Measurements from ENCODE around the gene BORCS5.
"Not testable (repeated sequence)": the region's sequence is repeated elsewhere in the genome, so short reads cannot be mapped to it uniquely, and the experiment has no call there.

The BORCS5 gene

GRCh38 chr12:12356896-12357718 lies at the start of gene BORCS5:
Gene BORCS5, plus strand, starts transcription at chr12:12357078. Its CDS starts 374 bp downstream, at chr12:12357452.
- peak; percentile 89 for DNase-seq (ENCODE audit: low spot score)

GRCh38 chr12:12310695-12311094 lies 46.2 kb upstream of the BORCS5 start:
- DNase-seq (ENCODE audit: low spot score), result not testable (repeated sequence)

GRCh38 chr12:12315838-12316237 lies 41.0 kb upstream of the BORCS5 start:
- DNase-seq (ENCODE audit: low spot score), result no peak

- DNase-seq (ENCODE audit: low spot score), result no peak
Measured at GRCh38 chr12:12319451-12320183, 37.3 kb upstream of the BORCS5 start.

- DNase-seq (ENCODE audit: low spot score), result no peak
Measured at GRCh38 chr12:12323118-12323517, 33.8 kb upstream of the BORCS5 start.

GRCh38 chr12:12323591-12323990 lies 33.3 kb upstream of the BORCS5 start:
- no peak for DNase-seq (ENCODE audit: low spot score)

GRCh38 chr12:12326262-12326661 lies 30.6 kb upstream of the BORCS5 start:
- no peak for DNase-seq (ENCODE audit: low spot score)

GRCh38 chr12:12327802-12328201 lies 29.1 kb upstream of the BORCS5 start:
- DNase-seq (ENCODE audit: low spot score), result peak; percentile 70

GRCh38 chr12:12331244-12331771 lies 25.6 kb upstream of the BORCS5 start:
- no peak for DNase-seq (ENCODE audit: low spot score)

GRCh38 chr12:12331896-12332295 lies 25.0 kb upstream of the BORCS5 start:
- DNase-seq (ENCODE audit: low spot score), result no peak

- DNase-seq (ENCODE audit: low spot score), result no peak
Measured at GRCh38 chr12:12333407-12334366, 23.2 kb upstream of the BORCS5 start.

- peak; percentile 68 for DNase-seq (ENCODE audit: low spot score)
Measured at GRCh38 chr12:12334367-12335040, 22.4 kb upstream of the BORCS5 start.

GRCh38 chr12:12336049-12336411 lies 20.8 kb upstream of the BORCS5 start:
- DNase-seq (ENCODE audit: low spot score), result no peak

- no peak for DNase-seq (ENCODE audit: low spot score)
Measured at GRCh38 chr12:12336511-12336910, 20.4 kb upstream of the BORCS5 start.

GRCh38 chr12:12338527-12339168 lies 18.2 kb upstream of the BORCS5 start:
- peak; percentile 60 for DNase-seq (ENCODE audit: low spot score)

GRCh38 chr12:12349711-12350665 lies 6.9 kb upstream of the BORCS5 start, which contains the start of gene MANSC1:
Gene MANSC1, minus strand, starts transcription at chr12:12350242. Its CDS starts 6,928 bp downstream, at chr12:12343314.
- DNase-seq (ENCODE audit: low spot score), result peak; percentile 37

- no peak for DNase-seq (ENCODE audit: low spot score)
Measured at GRCh38 chr12:12350868-12351463, 5.9 kb upstream of the BORCS5 start.

GRCh38 chr12:12351468-12352185 lies 5.3 kb upstream of the BORCS5 start:
- DNase-seq (ENCODE audit: low spot score), result not testable (repeated sequence)

Data from kidney capillary endothelial cell (primary cell).